ENCODE measurements around the gene HVCN1.

DNA sequence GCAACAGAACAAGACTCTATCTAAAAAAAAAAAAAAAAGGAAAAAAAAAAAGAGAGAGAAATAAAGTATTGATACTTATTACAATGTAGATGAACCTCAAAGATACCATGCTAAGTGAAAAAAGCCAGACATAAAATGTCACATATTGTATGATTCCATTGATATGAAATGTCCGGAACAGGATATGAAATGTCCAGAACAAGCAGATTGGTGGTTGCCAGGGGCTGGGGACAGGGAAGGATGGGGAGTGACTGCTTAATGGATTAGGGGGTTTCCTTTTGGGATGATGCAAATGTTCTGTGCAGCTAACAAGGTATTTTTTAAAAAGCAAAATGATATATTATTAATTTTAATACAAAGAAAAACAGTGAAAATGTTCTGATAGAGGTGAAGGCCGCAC, 5.0 kb downstream of the HVCN1 start:
- TF ChIP-seq YY1 (IDR thresholded peaks at IDR 0.05; ENCODE audit: insufficient read depth, insufficient replicate concordance, low read depth, low read length) (no peak), BHLHE40 (IDR thresholded peaks at IDR 0.05; ENCODE audit: low read length) (no peak), ARID2 (CRISPR knock-in tag; IDR thresholded peaks at IDR 0.05; ENCODE audit: borderline replicate concordance) (no peak), ZFX (CRISPR knock-in tag; IDR thresholded peaks at IDR 0.05; ENCODE audit: low read depth) (no peak), TBP (CRISPR knock-in tag; IDR thresholded peaks at IDR 0.05) (no peak)
- TF ChIP-seq, protein P1, sequence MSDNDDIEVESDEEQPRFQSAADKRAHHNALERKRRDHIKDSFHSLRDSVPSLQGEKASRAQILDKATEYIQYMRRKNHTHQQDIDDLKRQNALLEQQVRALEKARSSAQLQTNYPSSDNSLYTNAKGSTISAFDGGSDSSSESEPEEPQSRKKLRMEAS (IDR thresholded peaks at IDR 0.05), result no peak
- TF ChIP-seq, protein P2, sequence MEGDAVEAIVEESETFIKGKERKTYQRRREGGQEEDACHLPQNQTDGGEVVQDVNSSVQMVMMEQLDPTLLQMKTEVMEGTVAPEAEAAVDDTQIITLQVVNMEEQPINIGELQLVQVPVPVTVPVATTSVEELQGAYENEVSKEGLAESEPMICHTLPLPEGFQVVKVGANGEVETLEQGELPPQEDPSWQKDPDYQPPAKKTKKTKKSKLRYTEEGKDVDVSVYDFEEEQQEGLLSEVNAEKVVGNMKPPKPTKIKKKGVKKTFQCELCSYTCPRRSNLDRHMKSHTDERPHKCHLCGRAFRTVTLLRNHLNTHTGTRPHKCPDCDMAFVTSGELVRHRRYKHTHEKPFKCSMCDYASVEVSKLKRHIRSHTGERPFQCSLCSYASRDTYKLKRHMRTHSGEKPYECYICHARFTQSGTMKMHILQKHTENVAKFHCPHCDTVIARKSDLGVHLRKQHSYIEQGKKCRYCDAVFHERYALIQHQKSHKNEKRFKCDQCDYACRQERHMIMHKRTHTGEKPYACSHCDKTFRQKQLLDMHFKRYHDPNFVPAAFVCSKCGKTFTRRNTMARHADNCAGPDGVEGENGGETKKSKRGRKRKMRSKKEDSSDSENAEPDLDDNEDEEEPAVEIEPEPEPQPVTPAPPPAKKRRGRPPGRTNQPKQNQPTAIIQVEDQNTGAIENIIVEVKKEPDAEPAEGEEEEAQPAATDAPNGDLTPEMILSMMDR (CRISPR knock-in tag; IDR thresholded peaks at IDR 0.05), result no peak
